HUDEP-2 (cell line): Measurements from ENCODE around the gene LIMA1.
"Not testable (repeated sequence)": the region's sequence is repeated elsewhere in the genome, so short reads cannot be mapped to it uniquely, and the experiment has no call there.

Experiments
- DNase-seq, 76 experiments: peaks; one replicate each; lab custom pipeline; 2025; ENCODE audit not compliant: unreplicated experiment in 76 of 76; lab: John Stamatoyannopoulos, UW

Gene LIMA1

GRCh38 chr12:50249464-50250182 lies 33.7 kb downstream of the LIMA1 start:
- no peak for DNase-seq

- no peak for DNase-seq
Measured at GRCh38 chr12:50248883-50249282, 34.4 kb downstream of the LIMA1 start.

DNA sequence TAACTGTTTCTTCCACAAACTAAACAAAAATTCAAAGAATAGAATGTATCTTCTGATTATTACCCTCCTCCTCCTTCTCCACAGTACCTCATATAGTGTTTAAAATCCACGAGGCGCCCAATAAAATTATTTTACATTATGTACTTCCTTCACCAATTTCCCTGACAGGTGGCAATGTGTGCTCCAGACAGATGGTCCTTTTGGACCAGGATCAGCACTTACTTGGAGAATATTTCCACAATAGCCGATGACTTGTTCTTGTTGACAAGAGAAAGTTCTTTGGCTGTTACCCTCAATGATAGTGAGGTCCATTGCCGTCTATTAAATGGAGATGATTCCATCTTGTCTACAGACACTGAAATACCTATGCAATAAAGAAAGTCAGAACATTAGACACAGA lies 34.9 kb downstream of the LIMA1 start:
- no peak for DNase-seq

DNA sequence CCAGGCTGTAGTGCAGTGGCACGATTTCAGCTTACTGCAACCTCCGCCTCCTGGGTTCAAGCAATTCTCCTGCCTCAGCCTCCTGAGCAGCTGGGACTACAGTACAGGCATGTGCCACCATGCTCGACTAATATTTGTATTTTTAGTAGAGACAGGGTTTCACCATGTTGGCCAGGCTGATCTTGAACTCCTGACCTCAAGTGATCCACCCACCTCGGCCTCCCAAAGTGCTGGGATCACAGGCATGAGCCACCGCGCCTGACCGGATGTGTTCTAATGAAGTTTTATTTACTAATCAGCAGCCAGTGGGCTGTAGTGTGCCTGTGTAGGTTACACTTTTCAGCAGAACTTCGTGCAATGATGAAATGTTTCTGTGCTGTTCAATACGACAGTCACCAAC lies 35.7 kb downstream of the LIMA1 start:
- not testable (repeated sequence) for DNase-seq

- DNase-seq = peak in 33 of 76 experiments; percentile 5 to 55 (median 23)
Measured at GRCh38 chr12:50246873-50247612, 36.3 kb downstream of the LIMA1 start.

GRCh38 chr12:50246197-50246865 lies 37.0 kb downstream of the LIMA1 start:
- DNase-seq = no peak

GRCh38 chr12:50243507-50243906 lies 39.8 kb downstream of the LIMA1 start:
- no peak for DNase-seq

DNA sequence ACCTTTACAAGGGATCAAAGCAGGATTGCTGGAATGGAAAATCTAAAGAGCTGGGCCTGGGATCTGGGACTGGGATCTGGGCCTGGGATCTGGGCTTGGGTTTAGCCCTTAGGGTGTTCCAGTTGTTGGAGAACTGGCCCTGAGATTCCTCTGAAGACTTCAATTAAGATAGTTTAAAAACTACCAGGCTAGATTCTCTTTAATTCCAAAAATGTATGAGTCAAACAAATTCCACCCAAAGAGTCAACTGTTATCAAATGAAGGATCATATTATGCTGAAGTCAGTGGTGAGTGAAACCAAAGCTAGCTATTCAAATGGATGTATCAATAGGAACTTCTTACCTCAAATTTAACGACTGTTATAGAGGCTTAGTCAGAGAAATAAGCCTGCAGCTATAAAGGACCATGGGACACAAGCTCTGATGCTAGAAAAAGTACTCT lies 40.5 kb downstream of the LIMA1 start:
- no peak for DNase-seq

DNA sequence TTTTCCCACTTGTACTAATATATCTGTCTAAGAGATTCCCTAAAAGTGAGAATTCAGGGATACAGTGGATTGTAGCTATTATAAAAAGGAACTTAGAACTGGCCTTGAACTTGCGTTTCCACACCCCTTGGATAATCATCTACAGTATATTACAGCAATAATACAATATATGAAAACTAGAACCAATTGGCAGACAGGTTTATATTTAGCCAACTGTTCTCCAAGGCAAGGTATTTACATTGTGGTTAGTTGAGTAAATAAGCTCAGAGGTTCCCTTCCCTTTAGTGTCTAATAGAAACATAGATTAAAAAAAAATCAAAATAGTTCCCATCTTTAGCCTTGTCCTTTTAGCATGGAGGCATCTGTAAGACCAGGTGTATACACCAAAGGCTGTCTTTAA lies 42.1 kb downstream of the LIMA1 start:
- DNase-seq = no peak

GRCh38 chr12:50240792-50241114 lies 42.6 kb downstream of the LIMA1 start:
- no peak for DNase-seq

- no peak for DNase-seq
Measured at GRCh38 chr12:50240096-50240791, 43.1 kb downstream of the LIMA1 start.

DNA sequence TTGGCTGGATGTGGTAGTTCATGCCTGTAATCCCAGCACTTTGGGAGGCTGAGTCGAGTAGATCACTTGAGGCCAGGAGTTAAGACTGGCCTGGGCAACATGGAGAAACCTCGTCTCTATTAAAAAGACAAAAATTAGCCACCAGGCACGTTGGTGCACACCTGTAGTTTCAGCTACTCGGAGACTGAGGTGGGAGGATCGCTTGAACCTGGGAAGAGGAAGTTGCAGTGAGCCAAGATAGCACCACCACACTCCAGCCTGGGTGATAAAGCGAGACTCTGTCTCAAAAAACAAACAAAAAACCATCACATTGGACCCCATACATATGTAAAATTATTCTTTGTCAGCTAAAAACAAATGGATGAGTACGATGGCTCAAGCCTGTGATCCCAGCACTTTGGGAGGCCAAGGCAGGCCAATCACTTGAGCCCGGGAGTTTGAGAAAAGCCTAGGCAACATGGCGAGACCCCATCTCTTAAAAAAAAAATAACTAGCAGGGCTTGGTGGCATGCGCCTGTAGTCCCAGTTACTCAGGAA lies 43.9 kb downstream of the LIMA1 start:
- no peak for DNase-seq

GRCh38 chr12:50234347-50234746 lies 49.0 kb downstream of the LIMA1 start:
- DNase-seq = peak in 18 of 76 experiments; percentile 2 to 53 (median 12)

GRCh38 chr12:50232771-50233209 lies 50.5 kb downstream of the LIMA1 start:
- no peak for DNase-seq

DNA sequence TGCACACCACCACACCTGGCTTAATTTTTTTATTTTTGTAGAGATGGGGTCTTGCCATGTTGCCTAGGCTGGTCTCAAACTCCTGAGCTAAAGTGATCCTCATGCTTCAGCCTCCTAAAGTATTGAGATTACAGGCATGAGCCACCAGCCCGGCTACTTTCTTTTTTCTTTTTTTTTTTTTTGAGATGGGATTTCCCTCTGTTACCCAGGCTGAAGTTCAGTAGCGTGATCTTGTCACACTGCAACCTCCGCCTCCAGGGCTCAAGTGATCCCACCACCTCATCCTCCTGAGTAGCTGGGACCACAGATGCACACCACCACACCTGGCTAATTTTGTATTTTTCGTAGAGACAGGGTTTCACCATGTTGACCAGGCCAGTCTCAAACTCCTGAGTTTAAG lies 51.1 kb downstream of the LIMA1 start:
- DNase-seq = no peak

GRCh38 chr12:50231346-50231745 lies 52.0 kb downstream of the LIMA1 start:
- DNase-seq = no peak

- DNase-seq = no peak
Measured at GRCh38 chr12:50230217-50230616, 53.1 kb downstream of the LIMA1 start.

DNA sequence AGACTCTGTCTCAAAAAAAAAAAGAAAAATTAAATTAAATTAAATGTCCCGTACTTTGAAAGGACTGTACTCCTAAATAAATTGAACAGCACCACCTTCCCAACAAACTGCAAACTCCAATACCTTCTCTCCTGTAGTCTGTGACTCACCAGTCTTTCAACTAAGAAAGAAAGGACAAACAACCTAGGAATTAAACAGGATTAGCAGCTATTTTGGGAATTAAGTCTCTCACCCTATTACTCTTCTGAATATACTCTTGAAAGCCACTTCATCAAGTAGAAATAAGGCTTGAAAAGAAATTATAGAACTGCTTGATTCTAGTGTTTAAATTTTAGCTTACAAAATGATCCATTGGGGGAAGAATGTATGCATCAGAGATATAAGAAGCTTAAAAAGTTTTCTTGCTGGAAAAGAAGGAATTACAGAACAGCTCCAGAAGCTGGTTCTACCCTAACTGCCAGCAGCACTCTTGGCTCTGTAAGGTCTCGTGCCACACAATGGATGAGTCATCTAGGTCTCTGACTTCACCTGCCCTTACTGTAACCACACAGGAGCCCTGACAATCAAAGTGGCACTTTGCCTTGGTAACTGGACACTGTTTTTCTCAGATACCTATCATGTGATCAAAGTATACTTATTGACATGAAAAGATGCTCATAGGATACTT lies 59.2 kb downstream of the LIMA1 start:
- peak in 1 of 76 experiments; percentile 4 for DNase-seq

DNA sequence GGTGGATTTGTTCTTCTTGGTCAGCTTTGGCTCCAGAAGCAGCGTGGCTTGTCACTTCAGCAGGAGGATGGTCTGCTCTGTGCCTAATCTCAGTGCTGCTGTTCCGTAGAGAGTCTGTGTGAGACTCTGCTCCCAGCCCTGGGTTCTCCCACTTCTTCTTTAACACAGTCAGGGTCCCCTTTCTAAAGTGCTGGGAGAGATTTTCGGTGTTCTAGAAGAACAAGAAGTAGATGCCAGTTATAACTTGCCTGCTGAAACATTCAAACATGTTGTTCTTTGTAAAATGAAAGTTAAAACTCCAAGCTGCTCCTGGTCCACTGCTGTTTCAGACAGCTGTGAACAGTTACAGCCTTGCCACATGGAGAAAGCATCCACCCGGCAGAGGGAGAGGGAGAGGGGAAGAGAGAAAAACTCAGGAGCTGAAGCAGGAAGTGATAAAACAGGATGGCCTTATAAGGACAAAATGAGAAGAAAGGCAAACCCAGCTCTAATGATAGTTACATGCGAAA lies 61.0 kb downstream of the LIMA1 start:
- DNase-seq = no peak
